IPS-18c (cell line): ENCODE measurements around the gene OBSCN.

Experiments used
- H3K4me3 ChIP-seq: 2 replicates; pipeline ENCODE4 v1.7.0; 2013; ENCODE audit warnings: low read depth, mild to moderate bottlenecking, low read length, moderate library complexity; ENCODE audit not compliant: insufficient read depth
- H3K9me3 ChIP-seq: one replicate; pipeline ENCODE4 v1.6.1; 2013; ENCODE audit warnings: mild to moderate bottlenecking, low read length, moderate library complexity; ENCODE audit not compliant: control insufficient read depth, insufficient read depth

OBSCN gene

GRCh38 chr1:228205526-228206436 lies 2.1 kb upstream of the OBSCN start:
- H3K4me3 ChIP-seq = no peak overlapping the region

GRCh38 chr1:228206582-228207351 lies 1.1 kb upstream of the OBSCN start:
- H3K4me3 ChIP-seq = no peak overlapping the region
- H3K9me3 ChIP-seq = no peaks in the 10 kb centered on the region

More at GRCh38 chr1:228205526-228206436, 2.1 kb upstream of the OBSCN start:
- no peaks in the 10 kb centered on the region for H3K9me3 ChIP-seq

- H3K4me3 ChIP-seq = no peak overlapping the region
- no peaks in the 10 kb centered on the region for H3K9me3 ChIP-seq
Observed at GRCh38 chr1:228207381-228207810, 448 bp upstream of the OBSCN start.

GRCh38 chr1:228208831-228209551 lies 1.1 kb downstream of the OBSCN start:
- H3K4me3 ChIP-seq = no peak overlapping the region

GRCh38 chr1:228209657-228210056 lies 1.8 kb downstream of the OBSCN start:
- H3K4me3 ChIP-seq = no peak overlapping the region

More at GRCh38 chr1:228208831-228209551, 1.1 kb downstream of the OBSCN start:
- no peaks in the 10 kb centered on the region for H3K9me3 ChIP-seq

GRCh38 chr1:228210076-228210651 lies 2.3 kb downstream of the OBSCN start:
- Histone ChIP-seq H3K4me3 (no peak overlapping the region), H3K9me3 (no peaks in the 10 kb centered on the region)

More at GRCh38 chr1:228209657-228210056, 1.8 kb downstream of the OBSCN start:
- no peaks in the 10 kb centered on the region for H3K9me3 ChIP-seq

GRCh38 chr1:228210712-228211530 lies 3.1 kb downstream of the OBSCN start:
- no peak overlapping the region for H3K4me3 ChIP-seq
- H3K9me3 ChIP-seq = no peaks in the 10 kb centered on the region

- Histone ChIP-seq H3K4me3 (no peak overlapping the region), H3K9me3 (no peaks in the 10 kb centered on the region)
Observed at GRCh38 chr1:228211531-228212414, 3.9 kb downstream of the OBSCN start.

GRCh38 chr1:228212415-228212965 lies 4.6 kb downstream of the OBSCN start:
- H3K9me3 ChIP-seq = no peaks in the 10 kb centered on the region
- H3K4me3 ChIP-seq = peak overlapping the region; percentile 52

GRCh38 chr1:228212966-228213844 lies 5.4 kb downstream of the OBSCN start:
- Histone ChIP-seq H3K9me3 (no peaks in the 10 kb centered on the region), H3K4me3 (peak overlapping the region; percentile 77)

- H3K9me3 ChIP-seq = no peaks in the 10 kb centered on the region
- H3K4me3 ChIP-seq = peak overlapping the region; percentile 59
Observed at GRCh38 chr1:228213917-228214808, 6.3 kb downstream of the OBSCN start.

GRCh38 chr1:228214921-228215662 lies 7.2 kb downstream of the OBSCN start:
- no peaks in the 10 kb centered on the region for H3K9me3 ChIP-seq
- no peak overlapping the region for H3K4me3 ChIP-seq

- Histone ChIP-seq H3K9me3 (no peaks in the 10 kb centered on the region), H3K4me3 (no peak overlapping the region)
Observed at GRCh38 chr1:228215663-228216116, 7.8 kb downstream of the OBSCN start.
